Tibial nerve (tissue), 4 donors: ENCODE measurements around the gene FHDC1. TPM values are rescaled to one million over a fixed set of nuclear protein-coding genes. Genes with fewer than 3 reads are reported as not detected.

Source experiments
- DNase-seq, 2 donors: peaks; one replicate each; pipeline ENCODE4 v3.0.0-alpha.2; 2019; ENCODE audit warnings: low spot score in 2 of 2
- H3K27ac ChIP-seq, 4 donors: fragments of 200-600 bp; sonication (generic) in 3 of 4; one replicate each; pipeline ENCODE4 v1.5.1; 2017 to 2019; ENCODE audit warnings: mild to moderate bottlenecking in 1 of 4
- H3K27me3 ChIP-seq, 2 donors: fragments of 200-600 bp; sonication (generic) in 1 of 2; one replicate each; pipeline versions ENCODE4 v1.5.1 to v1.6.0; 2017 to 2019
- H3K36me3 ChIP-seq, 3 donors: fragments of 200-600 bp; sonication (generic); one replicate each; pipeline ENCODE4 v1.5.1; 2018 to 2019
- H3K4me1 ChIP-seq, 4 donors: fragments of 200-600 bp; sonication (generic) in 3 of 4; one replicate each; pipeline ENCODE4 v1.5.1; 2017 to 2019
- H3K4me3 ChIP-seq, 4 donors: fragments of 200-600 bp; sonication (generic) in 3 of 4; one replicate each; pipeline ENCODE4 v1.5.1; 2017 to 2019; ENCODE audit warnings: mild to moderate bottlenecking in 1 of 4, moderate library complexity in 1 of 4
- H3K9me3 ChIP-seq, 4 donors: fragments of 200-600 bp; sonication (generic) in 3 of 4; one replicate each; pipeline ENCODE4 v1.5.1; 2017 to 2019
- CTCF ChIP-seq, 5 experiments: fragments of 200-600 bp in 3 of 5; fragments of 450-650 bp in 2 of 5; sonication (generic) in 3 of 5; IDR thresholded peaks; one replicate each; pipeline ENCODE4 v1.5.1; 2016 to 2019; ENCODE audit warnings: antibody characterized with exemption in 5 of 5, mild to moderate bottlenecking in 3 of 5, moderate library complexity in 2 of 5
- EP300 ChIP-seq, 2 donors: sonication (generic); formaldehyde crosslinking; IDR thresholded peaks; one replicate each; pipeline ENCODE4 v1.6.1; 2017; ENCODE audit warnings: antibody characterized with exemption in 2 of 2, mild to moderate bottlenecking in 1 of 2
- POLR2A ChIP-seq, 2 donors: fragments of 450-650 bp; IDR thresholded peaks; one replicate each; pipeline ENCODE4 v1.6.1; 2017; ENCODE audit warnings: antibody characterized with exemption in 2 of 2, mild to moderate bottlenecking in 2 of 2, moderate library complexity in 2 of 2
- WGBS, 2 donors: methylation state at CpG; one replicate each; pipeline ENCODE4 v1.1.5; 2018; 5-methylcytosine and 5-hydroxymethylcytosine counted together
- total RNA-seq, 4 donors: library from RNA; depleted of rRNA; stranded (reverse); fragments of >200 nt; gene quantifications; one replicate each; pipeline ENCODE4 v1.1.0, GENCODE V29; 2016

Gene FHDC1
- total RNA-seq, 4 donors from 2014 or later: 2.2 to 7.9 (median 6.1) TPM

- H3K36me3 ChIP-seq: peaks cover 0 to 35% (median 0%) of the 10 kb centered on the region in 3 donors
- no peak overlapping the region for H3K27ac ChIP-seq
- DNase-seq: no peak
- no peaks in the 10 kb centered on the region for H3K9me3 ChIP-seq
- no peaks in the 10 kb centered on the region for H3K4me1 ChIP-seq
- no peak overlapping the region for H3K4me3 ChIP-seq
- no peaks in the 10 kb centered on the region for H3K27me3 ChIP-seq
- no peak for TF ChIP-seq POLR2A (IDR thresholded peaks at IDR 0.05)
- TF ChIP-seq CTCF (IDR thresholded peaks at IDR 0.05): no peak
- no peak for TF ChIP-seq EP300 (IDR thresholded peaks at IDR 0.05)
- WGBS, 2 donors: 84 to 85% methylated on average over 3 of the region's 3 CpGs
These were observed 31.8 kb downstream of the FHDC1 start for GRCh38 chr4:152967907-152968306.

GRCh38 chr4:152968806-152969394 is 32.8 kb downstream of the FHDC1 start:
- H3K27ac ChIP-seq: no peak overlapping the region
- no peak overlapping the region for H3K4me3 ChIP-seq
- peaks cover 0 to 8% (median 3%) of the 10 kb centered on the region in 4 donors for H3K4me1 ChIP-seq
- no peaks in the 10 kb centered on the region for H3K27me3 ChIP-seq
- DNase-seq: no peak
- H3K36me3 ChIP-seq: peaks cover 0 to 31% (median 0%) of the 10 kb centered on the region in 3 donors
- 77 to 82% methylated on average over 9 of the region's 9 CpGs for WGBS, 2 donors
- TF ChIP-seq POLR2A (IDR thresholded peaks at IDR 0.05) (no peak), CTCF (IDR thresholded peaks at IDR 0.05) (no peak), EP300 (IDR thresholded peaks at IDR 0.05) (no peak)
- H3K9me3 ChIP-seq: no peaks in the 10 kb centered on the region

GRCh38 chr4:152970102-152970820 is 34.1 kb downstream of the FHDC1 start:
- TF ChIP-seq EP300 (IDR thresholded peaks at IDR 0.05) (no peak), CTCF (IDR thresholded peaks at IDR 0.05) (no peak), POLR2A (IDR thresholded peaks at IDR 0.05) (no peak)
- DNase-seq: no peak

GRCh38 chr4:152971053-152971452 is 34.9 kb downstream of the FHDC1 start:
- no peak overlapping the region for H3K4me3 ChIP-seq
- H3K36me3 ChIP-seq: peaks cover 0 to 38% (median 0%) of the 10 kb centered on the region in 3 donors
- 92 to 93% methylated on average over 3 of the region's 3 CpGs for whole genome bisulfite sequencing, 2 donors
- peaks cover 0 to 10% (median 5%) of the 10 kb centered on the region in 4 donors for H3K4me1 ChIP-seq
- no peak for DNase-seq
- no peaks in the 10 kb centered on the region for H3K27me3 ChIP-seq
- no peaks in the 10 kb centered on the region for H3K9me3 ChIP-seq
- no peak for TF ChIP-seq POLR2A (IDR thresholded peaks at IDR 0.05)
- TF ChIP-seq EP300 (IDR thresholded peaks at IDR 0.05): no peak
- TF ChIP-seq CTCF (IDR thresholded peaks at IDR 0.05): no peak
- no peak overlapping the region for H3K27ac ChIP-seq

More at GRCh38 chr4:152970102-152970820, 34.1 kb downstream of the FHDC1 start:
- no peaks in the 10 kb centered on the region for H3K9me3 ChIP-seq
- peak overlapping the region in 1 of 4 donors; percentile 51 for H3K27ac ChIP-seq
- no peak overlapping the region for H3K4me3 ChIP-seq
- 53 to 56% methylated on average over 3 of the region's 3 CpGs for WGBS, 2 donors
- H3K4me1 ChIP-seq: peaks cover 0 to 10% (median 5%) of the 10 kb centered on the region in 4 donors
- H3K36me3 ChIP-seq: peaks cover 0 to 34% (median 0%) of the 10 kb centered on the region in 3 donors
- no peaks in the 10 kb centered on the region for H3K27me3 ChIP-seq
